ENCODE measurements around the gene BDH1.

Gene BDH1

GRCh38 chr3:197598404-197598980, 42.7 kb upstream of the BDH1 start:
- TF ChIP-seq MAX (IDR thresholded peaks at IDR 0.05; ENCODE audit: low read depth, low read length) = no peak
- no peak for TF ChIP-seq CTCF (IDR thresholded peaks at IDR 0.05; ENCODE audit: low read depth, low read length)
- TF ChIP-seq POLR2A (IDR thresholded peaks at IDR 0.05; ENCODE audit: extremely low read depth, insufficient read length) = no peak
- no peak for TF ChIP-seq MYC (IDR thresholded peaks at IDR 0.05; ENCODE audit: low read depth, low read length)
- no peak for DNase-seq (ENCODE audit: low read depth)
- H3K4me3 ChIP-seq (ENCODE audit: low read depth, low read length) = no peak overlapping the region

GRCh38 chr3:197597335-197597734, 41.6 kb upstream of the BDH1 start:
- DNase-seq (ENCODE audit: low read depth) = no peak
- TF ChIP-seq POLR2A (IDR thresholded peaks at IDR 0.05; ENCODE audit: extremely low read depth, insufficient read length) (no peak), MAX (IDR thresholded peaks at IDR 0.05; ENCODE audit: low read depth, low read length) (no peak), MYC (IDR thresholded peaks at IDR 0.05; ENCODE audit: low read depth, low read length) (no peak), CTCF (IDR thresholded peaks at IDR 0.05; ENCODE audit: low read depth, low read length) (no peak)

GRCh38 chr3:197595470-197596185, 39.9 kb upstream of the BDH1 start:
- peak; percentile 22 for DNase-seq (ENCODE audit: low read depth)
- TF ChIP-seq MYC (IDR thresholded peaks at IDR 0.05; ENCODE audit: low read depth, low read length) (no peak), CTCF (IDR thresholded peaks at IDR 0.05; ENCODE audit: low read depth, low read length) (no peak), POLR2A (IDR thresholded peaks at IDR 0.05; ENCODE audit: extremely low read depth, insufficient read length) (no peak), MAX (IDR thresholded peaks at IDR 0.05; ENCODE audit: low read depth, low read length) (no peak)
- no peak overlapping the region for H3K4me3 ChIP-seq (ENCODE audit: low read depth, low read length)

More at GRCh38 chr3:197597335-197597734, 41.6 kb upstream of the BDH1 start:
- no peak overlapping the region for H3K4me3 ChIP-seq (ENCODE audit: low read depth, low read length)

GRCh38 chr3:197593046-197593380, 37.2 kb upstream of the BDH1 start:
- no peak overlapping the region for H3K4me3 ChIP-seq (ENCODE audit: low read depth, low read length)
- DNase-seq (ENCODE audit: low read depth) = no peak

GRCh38 chr3:197592361-197593045, 36.7 kb upstream of the BDH1 start:
- H3K4me3 ChIP-seq (ENCODE audit: low read depth, low read length) = no peak overlapping the region
- TF ChIP-seq MYC (IDR thresholded peaks at IDR 0.05; ENCODE audit: low read depth, low read length) = no peak
- no peak for DNase-seq (ENCODE audit: low read depth)

More at GRCh38 chr3:197593046-197593380, 37.2 kb upstream of the BDH1 start:
- no peak for TF ChIP-seq CTCF (IDR thresholded peaks at IDR 0.05; ENCODE audit: low read depth, low read length)
- TF ChIP-seq MAX (IDR thresholded peaks at IDR 0.05; ENCODE audit: low read depth, low read length) = no peak
- TF ChIP-seq MYC (IDR thresholded peaks at IDR 0.05; ENCODE audit: low read depth, low read length) = no peak

GRCh38 chr3:197591816-197592215, 36.0 kb upstream of the BDH1 start:
- TF ChIP-seq MAX (IDR thresholded peaks at IDR 0.05; ENCODE audit: low read depth, low read length) (no peak), CTCF (IDR thresholded peaks at IDR 0.05; ENCODE audit: low read depth, low read length) (no peak), MYC (IDR thresholded peaks at IDR 0.05; ENCODE audit: low read depth, low read length) (no peak), POLR2A (IDR thresholded peaks at IDR 0.05; ENCODE audit: extremely low read depth, insufficient read length) (no peak)
- H3K4me3 ChIP-seq (ENCODE audit: low read depth, low read length) = no peak overlapping the region

More at GRCh38 chr3:197591816-197592215, 36.0 kb upstream of the BDH1 start:
- DNase-seq (ENCODE audit: low read depth) = no peak
